Activated CD8-positive, alpha-beta memory T cell treated with anti-CD3 and anti-CD28 coated beads for 36 hours (primary cell): ENCODE results near the gene BCAS4. TPM values are rescaled to one million over a fixed set of nuclear protein-coding genes. Genes with fewer than 3 reads are reported as not detected.

Experiments
- CTCF ChIA-PET: fragments of 350-600 bp; sonication (Branson Sonifier 250); formaldehyde crosslinking; loops from one replicate; lab custom pipeline; 2021; ENCODE audit warnings: antibody characterized with exemption; lab: Charles Lee
- POLR2A ChIA-PET: fragments of 350-600 bp; sonication (Branson Sonifier 250); formaldehyde crosslinking; loops from one replicate; lab custom pipeline; 2021; ENCODE audit warnings: antibody characterized with exemption; lab: Charles Lee
- total RNA-seq, 2 experiments: library from RNA; stranded (reverse); gene quantifications; one replicate each; pipeline ENCODE4 v1.2.3, GENCODE V29; 2021

BCAS4 gene
- total RNA-seq, 2 experiments from 2014 or later: 23.2 to 23.7 TPM

DNA sequence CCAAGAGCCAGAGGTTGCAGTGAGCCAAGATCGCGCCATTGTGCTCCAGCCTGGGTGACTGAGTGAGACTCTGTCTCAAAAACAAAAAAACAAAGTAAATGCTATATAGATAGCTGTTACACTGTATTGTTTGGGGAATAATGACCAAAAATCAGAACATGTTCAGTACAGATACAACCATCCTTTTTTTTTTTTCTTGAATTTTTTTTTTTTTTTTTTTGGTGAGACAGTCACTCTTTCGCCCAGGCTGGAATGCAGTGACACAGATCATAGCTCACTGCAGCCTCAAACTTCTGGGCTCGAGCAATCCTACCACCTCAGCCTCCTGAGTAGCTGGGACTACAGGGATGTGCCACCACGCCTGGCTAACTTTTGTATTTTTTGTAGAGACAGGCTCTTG, 63.7 kb downstream of the BCAS4 start:
- POLR2A ChIA-PET: no interaction called here
- CTCF ChIA-PET: interaction anchor here (0.6 to 1.1 kb wide), 3 partner anchors 23 to 633 kb away, joined by 3 read pairs; no protein-coding TSS in a partner anchor

DNA sequence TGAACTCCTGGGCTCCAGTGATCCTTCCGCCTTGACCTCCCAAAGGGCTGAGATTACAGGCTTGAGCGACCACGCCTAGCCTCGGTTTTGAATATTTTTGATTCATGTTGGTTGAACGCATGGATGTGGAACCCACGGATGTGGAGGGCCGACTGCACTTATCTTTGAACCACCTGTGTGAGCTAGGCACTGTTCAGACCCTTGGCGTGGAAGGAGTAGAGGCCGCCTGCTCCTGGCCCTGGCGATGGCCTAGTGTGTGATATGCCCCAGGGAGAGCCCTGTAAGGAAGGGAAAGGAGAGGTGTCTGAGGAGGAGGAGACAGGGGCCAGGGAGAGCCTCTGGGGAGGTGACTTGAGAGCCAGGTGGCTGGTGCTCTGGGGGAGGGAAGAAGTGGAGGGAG, 64.3 kb downstream of the BCAS4 start:
- ChIA-PET POLR2A (no interaction called here), CTCF (interaction anchor here (0.8 kb wide), 1 partner anchor 22 kb away, joined by 3 read pairs; no protein-coding TSS in a partner anchor)

DNA sequence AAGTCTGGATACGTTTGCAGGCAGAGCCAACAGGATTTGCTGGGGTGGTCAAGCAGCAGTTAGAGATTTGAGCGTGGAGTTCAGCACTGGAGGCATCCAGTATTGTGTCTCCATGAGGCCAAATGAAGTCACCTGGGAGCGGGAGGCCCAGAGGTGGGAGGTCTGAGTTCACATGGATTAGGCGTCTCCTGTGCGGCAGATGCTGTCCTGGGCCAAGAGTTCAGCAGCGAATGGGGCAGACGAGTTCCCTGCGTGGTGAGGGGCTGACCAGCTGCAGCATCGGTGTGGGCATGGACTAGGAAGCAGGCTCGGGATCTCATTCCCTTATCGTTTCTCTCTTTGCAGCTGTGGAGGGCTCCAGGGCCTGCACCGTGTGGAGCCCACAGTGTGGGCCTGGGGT, 66.2 kb downstream of the BCAS4 start:
- ChIA-PET POLR2A (no interaction called here), CTCF (interaction anchor here (0.7 kb wide), 1 partner anchor 463 kb away, joined by 3 read pairs; no protein-coding TSS in a partner anchor)

DNA sequence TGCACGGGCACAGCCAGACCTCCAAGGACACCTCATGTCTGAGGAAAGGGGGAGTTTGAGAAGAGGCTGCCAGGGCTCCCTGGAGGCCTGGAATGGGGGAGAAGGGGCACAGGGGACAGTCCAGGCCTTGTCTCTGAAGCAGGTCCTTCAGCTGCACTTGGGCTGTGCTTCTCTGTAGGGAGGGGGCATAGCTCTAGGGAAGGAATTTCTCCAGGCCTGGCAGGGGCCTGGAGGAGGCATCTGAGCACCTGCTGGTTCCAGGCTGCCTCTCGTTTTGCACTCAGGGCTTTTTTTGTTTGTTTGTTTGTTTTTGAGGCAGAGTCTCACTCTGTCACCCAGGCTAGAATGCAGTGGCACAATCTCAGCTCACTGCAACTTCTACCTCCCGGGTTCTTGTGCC, 67.7 kb downstream of the BCAS4 start:
- POLR2A ChIA-PET: no interaction called here
- CTCF ChIA-PET: no interaction called here

DNA sequence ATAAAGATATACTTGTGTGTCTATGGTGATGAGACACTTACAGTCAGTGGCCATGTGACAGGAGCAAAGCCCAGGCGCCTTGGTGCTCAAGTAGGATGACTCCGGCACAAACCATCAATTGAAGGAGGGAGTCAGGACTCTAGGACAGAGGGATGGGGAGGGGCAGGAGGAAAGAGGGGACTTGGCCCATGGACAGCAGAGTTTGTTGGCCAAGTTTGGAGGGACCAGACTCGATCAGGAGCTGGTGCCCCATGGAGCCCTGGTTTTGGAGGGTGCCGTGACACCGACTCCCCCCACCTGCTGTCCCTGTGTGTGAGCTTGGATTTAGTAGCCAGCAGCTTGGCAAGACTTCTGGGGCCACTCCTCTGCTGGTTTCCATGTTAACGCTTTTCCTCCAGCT, 70.3 kb downstream of the BCAS4 start:
- ChIA-PET POLR2A (interaction anchor here (1.3 kb wide), 1 partner anchor 26 kb away, joined by 3 read pairs; no protein-coding TSS in a partner anchor), CTCF (no interaction called here)

DNA sequence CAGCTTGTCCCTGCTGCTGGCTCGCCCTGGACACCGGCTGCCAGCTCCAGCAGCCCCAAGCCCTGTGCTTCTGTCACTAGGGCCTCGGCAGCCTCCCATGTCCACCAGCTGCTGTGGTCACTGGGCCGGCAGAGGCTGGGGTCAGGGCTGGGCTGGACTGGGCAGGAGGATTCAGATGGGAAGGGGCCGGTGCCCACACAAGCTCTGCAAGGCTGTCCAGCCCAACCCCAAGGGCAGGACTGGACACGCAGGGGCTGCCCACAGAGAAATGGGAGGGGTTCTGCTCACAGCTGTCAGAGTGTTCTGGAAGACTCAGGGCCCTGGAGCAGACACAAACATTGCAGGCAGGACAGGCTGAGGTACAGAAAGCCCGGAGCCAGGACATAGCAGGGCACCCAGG, 70.7 kb downstream of the BCAS4 start:
- ChIA-PET POLR2A (interaction anchor here (1.3 kb wide), 1 partner anchor 25 kb away, joined by 3 read pairs; no protein-coding TSS in a partner anchor), CTCF (no interaction called here)

DNA sequence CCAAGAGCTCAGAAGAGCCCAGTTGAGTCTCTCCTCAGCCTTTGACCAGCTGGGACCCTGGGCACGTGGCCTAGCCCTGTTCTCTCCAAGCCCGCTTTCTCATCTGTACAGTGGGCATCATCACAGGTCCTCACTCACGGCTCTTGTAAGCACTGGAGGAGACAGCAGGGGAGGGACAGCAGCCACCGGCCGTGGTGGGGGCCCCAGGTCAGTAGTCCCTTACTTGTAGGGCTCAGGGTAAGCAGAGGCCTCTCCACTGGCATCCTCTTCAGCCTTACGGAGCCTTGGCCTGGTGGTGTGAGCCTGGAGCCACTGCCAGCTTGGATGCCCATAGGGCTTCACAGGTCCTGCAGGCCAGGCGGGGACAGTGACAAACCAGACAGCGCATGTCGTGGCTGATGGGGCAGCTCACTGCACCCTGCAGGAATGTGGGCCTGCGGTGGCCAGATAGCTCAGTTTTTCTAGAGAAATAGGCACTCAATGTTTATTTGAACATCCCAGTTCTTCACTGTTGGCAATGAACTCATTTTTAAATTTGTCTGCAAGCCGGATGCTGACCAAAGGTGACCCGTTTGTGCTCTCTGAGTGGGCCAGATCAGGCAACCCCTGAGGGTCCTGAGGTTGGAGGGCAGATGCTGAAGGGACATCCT, 71.3 kb downstream of the BCAS4 start:
- ChIA-PET CTCF (interaction anchor here (0.6 kb wide), 1 partner anchor 120 kb away, joined by 3 read pairs; no protein-coding TSS in a partner anchor), POLR2A (interaction anchor here (1.3 kb wide), 1 partner anchor 25 kb away, joined by 3 read pairs; no protein-coding TSS in a partner anchor)

DNA sequence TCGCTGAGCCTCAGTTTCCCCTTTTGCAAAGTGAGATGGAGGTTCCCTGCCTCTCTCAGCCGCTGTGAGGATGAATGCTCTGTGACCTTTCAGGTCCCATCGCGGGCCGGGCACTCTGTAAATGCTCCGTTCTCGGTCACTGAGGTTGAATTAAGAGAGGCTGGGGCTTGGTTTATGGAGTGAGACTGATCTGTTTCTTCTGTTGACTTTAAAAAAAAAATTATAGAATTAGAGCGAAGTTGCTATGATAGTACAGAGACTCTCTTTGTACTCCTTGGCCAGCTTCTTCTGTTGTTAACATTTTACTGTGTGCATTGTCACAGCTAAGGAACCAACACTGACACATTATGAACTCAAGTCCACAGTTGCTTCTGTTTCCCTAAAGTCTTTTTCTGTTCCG, 72.0 kb downstream of the BCAS4 start:
- CTCF ChIA-PET: interaction anchor here (0.6 kb wide), 1 partner anchor 120 kb away, joined by 3 read pairs; no protein-coding TSS in a partner anchor
- POLR2A ChIA-PET: no interaction called here

DNA sequence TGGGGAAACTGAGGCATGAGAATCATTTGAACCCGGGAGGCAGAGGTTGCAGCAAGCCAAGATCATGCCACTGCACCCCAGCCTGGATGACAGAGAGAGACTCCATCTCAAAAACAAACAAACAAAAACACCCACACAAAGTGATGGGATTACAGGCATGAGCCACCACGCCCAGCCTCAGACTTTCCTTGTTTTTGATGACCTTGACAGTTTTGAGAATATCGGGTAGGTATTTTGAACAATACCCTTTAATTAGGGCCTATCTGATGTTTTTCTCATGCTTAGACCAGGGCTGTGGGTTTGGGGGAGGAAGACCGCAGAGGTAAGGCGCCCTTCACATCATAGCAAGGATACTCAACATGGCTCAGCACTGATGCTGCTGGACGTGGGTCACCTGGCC, 72.9 kb downstream of the BCAS4 start:
- POLR2A ChIA-PET: no interaction called here
- CTCF ChIA-PET: no interaction called here

DNA sequence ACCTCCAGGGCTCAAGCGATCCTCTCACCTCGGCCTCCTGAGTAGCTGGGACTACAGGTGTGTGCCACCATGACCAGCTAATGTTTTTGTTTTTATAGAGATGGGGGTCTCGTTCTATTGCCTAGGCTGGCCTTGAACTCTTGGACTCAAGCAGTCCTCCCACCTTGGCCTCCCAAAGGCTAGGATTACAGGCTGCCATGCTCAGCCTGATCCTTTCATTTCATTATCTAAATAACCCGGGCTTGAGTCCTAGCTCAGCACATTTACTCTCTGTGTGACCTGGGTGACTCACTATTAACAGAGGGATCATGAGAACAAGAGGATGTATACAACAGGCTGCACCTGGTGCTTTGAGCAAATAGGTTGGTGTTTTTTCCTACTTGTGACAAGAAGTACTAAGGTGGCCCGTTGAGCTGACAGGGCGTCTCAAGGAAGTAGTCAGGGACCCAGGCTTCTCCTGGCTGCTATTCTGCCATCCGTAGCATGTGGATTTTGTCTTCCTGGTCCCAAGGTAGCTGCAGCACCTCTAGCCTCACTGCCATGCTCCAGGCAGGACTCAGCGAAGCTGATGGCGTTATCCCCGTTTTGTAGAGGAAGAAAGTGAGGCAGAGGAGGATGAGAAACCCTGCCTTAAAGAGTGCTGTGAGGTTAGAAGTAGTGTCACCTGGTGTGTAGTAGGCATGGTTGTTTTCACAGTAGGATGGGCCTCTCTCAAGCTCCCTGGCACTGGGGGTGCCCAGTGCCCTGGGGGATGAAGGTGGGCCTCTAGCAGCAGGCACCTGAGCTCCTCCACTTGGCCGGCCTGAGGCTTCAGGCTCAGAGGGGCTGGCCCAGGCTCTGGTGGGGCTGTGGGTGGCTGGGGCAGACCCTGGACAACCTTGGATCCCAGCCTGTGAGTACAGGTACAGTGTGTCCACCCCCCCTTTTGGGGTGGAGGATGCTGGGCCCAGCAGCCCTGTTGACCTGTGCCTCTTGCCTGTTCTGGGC, 73.9 kb downstream of the BCAS4 start:
- ChIA-PET CTCF (no interaction called here), POLR2A (no interaction called here)

DNA sequence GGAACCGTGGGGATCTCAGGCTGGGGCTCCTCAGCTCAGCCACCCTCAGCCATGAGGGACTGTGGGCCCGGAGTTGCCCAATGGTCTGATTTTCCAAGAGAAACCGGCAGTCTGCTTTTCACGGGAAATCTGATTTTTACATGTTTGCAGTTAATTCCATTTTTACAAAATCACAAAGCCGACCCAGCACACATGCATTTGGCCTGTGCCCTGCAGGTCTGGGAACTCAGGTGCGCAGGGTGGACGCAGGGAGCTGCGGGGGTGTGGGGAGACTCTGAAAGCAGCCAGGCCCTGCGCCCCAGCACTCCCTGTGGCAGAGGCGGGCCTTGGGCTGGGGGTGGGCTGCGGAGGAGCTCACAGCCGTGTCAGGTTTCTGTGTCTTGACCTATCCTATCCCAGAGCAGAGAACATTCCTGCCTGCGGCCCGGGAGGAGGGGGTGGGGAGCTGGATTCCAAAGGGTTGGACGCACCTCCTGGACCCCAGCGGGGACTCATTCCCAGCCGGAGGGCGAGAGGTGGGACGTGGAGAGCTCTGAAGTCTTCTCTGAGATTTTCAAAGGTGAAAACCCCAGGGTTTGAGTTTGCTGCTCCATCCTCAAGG, 75.8 kb downstream of the BCAS4 start:
- CTCF ChIA-PET: interaction anchor here (0.6 to 1.1 kb wide), 2 partner anchors 59 to 77 kb away, joined by 4 read pairs; no protein-coding TSS in a partner anchor
- POLR2A ChIA-PET: no interaction called here

DNA sequence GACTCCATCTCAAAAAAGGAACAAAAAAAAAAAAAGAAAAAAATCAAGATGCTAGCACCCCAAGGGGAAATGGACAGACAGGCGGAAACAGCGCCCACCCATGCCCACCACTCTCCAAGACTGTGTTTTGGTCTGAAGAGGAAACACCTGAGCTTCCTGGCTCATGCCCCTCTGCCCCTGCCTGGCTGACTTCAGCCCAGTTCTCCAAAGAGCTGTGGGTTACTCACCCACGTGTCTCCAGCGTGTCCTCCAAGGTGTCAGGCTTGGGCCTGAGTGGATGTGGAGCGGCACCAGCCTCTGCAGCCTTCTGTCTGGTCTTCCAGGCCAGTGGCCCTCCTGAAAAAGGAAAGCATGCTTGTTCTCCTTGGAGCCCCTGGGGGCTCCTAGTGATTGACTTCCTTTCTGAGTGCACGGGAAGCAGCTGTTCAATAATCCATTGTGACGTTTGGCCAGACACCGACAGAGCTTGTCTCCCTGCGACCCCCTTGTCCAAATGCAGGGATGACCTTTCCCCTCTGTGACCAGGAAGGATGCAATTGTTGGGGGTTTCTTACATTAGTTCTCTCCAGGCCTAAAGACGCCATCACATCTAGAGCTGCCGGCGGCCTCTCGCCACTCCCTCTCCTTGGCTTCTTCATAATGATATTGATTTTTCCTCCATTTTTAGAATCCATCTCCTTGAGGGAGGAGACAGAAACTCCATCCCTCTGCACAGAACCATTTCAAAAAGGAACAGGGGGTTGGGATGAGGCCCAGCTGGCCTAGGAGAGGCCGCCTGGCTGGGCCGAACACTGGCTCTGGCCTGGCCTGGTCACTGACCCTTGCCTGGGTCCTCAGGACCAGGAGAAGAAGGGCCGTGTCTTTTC, 77.9 kb downstream of the BCAS4 start:
- POLR2A ChIA-PET: interaction anchor here (0.6 kb wide), 1 partner anchor 1024 kb away, joined by 9 read pairs; no protein-coding TSS in a partner anchor
- CTCF ChIA-PET: no interaction called here

DNA sequence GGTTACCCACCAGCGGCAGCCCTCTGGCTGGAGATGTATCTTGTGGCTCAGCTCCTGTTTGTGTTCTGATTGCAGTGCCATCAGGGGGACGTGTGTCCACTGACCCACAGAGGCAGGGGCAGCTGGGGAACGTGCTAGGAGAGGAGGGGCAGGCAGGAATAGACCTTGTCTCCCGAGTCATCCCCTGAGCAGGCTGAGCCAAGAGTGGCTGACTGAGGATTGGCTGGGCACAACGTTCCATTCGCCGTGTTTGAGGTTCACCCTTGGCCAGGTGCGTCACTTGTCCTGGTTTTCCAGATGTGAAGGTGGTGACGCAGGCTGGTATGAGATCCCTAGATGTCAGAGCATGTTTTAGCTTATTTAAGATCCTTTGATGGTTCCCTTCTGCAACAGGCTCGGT, 78.7 kb downstream of the BCAS4 start:
- CTCF ChIA-PET: no interaction called here
- POLR2A ChIA-PET: interaction anchor here (0.6 kb wide), 1 partner anchor 1023 kb away, joined by 9 read pairs; no protein-coding TSS in a partner anchor

DNA sequence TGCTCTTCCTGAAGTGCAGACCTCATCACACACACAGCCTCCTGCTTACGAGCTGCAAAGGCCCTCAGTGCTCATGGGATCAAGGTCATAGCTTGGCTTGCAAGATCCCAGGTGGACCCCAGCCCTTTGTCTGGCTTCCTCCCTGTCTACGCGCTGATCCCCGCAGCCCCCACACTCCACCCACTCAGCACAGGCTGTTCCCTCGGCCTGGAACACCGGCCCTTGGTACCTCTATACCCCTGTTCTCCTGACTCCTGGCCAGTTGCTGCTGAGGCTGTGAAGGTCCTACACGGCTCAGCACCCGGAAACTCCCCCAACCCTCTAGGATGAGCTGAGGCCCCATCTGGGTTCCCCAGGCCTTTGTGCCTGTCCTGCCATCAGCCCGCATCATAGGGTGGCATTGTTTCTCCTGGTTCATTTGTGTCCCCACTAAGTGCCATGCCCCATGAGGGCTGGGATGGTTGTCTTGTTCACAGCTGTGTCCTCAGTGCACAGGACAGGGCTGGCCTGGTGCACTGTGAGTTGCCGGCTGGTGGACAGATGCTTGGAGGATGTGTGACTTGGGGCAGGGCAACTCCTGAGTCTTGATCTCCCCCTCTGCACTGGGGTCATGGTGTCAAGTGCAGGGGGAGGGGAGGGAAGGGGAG, 79.4 kb downstream of the BCAS4 start:
- POLR2A ChIA-PET: no interaction called here

DNA sequence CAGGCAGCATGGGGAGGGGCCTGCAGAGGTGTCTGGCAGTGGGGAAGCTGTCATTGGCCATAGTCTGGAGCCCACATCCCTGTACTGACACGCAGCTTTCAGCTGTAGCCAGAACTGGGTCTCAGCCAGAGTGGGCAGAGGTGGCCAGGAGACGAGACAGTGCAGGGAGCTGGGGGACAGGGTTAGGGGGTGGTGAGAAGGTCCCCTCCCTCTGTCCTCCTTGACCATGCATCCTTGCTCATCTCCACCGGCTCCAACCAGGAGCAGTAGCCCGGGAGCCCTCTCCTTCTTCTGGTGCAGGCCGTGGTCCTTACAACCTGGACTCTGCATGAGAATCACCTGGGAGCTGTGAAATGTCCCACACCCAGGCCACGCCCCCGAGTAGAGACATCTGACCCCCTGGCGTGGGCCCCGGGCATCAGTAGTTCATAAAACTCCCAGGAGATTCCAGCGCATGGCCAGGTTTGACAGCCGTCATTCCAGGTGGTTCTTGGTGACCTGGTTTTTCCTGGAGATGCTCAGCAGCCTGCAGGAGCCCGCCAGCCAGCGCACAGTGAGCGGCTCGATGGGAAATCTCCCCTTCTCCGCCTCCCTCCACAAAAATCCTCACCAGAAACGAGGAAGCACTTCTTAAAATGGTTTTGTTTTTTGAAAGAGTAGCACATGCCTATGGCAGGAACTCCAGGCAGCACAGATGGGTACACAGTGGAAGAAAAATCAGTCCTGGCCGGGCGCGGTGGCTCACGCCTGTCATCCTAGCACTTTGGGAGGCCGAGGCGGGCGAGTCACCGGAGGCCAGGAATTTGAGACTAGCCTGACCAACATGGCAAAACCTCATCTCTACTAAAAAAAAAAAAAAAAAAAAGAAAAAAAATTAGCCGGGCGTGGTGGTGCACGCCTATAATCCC, 80.2 kb downstream of the BCAS4 start:
- POLR2A ChIA-PET: no interaction called here
- CTCF ChIA-PET: no interaction called here

More for the DNA sequence above, 79.4 kb downstream of the BCAS4 start:
- CTCF ChIA-PET: no interaction called here

DNA sequence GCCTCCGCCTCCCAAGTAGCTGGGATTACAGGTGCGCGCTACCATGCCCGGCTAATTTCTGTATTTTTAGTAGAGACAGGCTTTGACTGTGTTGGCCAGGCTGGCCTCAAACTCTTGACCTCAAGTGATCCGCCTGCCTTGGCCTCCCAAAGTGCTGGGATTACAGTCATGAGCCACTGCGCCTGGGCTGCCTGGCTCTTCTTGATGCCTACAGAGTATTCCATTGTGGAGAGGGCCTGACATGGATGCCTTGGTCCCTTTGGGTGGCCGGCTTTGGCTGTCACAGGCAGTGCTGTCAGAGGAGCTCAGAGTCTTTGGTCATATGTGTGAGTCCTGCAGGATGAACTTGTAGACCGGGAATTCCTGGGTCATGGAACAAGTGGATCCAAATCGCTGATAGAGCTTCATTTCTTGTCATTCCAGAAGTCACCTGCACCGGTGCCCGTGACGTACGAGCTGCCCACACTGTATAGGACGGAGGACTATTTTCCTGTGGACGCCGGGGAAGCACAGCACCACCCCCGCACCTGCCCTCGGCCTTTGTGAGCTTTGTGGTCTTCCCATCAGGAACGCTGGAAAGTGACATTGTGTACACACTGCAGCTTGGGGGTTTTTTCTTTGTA, 81.3 kb downstream of the BCAS4 start:
- CTCF ChIA-PET: interaction anchor here (0.7 kb wide), 1 partner anchor 53 kb away, joined by 3 read pairs; no protein-coding TSS in a partner anchor
- POLR2A ChIA-PET: no interaction called here
